ENCODE results near the gene SLC45A3.

GRCh38 chr1:205642679-205643307, 37.5 kb downstream of the SLC45A3 start:
- TF ChIP-seq, protein P1, sequence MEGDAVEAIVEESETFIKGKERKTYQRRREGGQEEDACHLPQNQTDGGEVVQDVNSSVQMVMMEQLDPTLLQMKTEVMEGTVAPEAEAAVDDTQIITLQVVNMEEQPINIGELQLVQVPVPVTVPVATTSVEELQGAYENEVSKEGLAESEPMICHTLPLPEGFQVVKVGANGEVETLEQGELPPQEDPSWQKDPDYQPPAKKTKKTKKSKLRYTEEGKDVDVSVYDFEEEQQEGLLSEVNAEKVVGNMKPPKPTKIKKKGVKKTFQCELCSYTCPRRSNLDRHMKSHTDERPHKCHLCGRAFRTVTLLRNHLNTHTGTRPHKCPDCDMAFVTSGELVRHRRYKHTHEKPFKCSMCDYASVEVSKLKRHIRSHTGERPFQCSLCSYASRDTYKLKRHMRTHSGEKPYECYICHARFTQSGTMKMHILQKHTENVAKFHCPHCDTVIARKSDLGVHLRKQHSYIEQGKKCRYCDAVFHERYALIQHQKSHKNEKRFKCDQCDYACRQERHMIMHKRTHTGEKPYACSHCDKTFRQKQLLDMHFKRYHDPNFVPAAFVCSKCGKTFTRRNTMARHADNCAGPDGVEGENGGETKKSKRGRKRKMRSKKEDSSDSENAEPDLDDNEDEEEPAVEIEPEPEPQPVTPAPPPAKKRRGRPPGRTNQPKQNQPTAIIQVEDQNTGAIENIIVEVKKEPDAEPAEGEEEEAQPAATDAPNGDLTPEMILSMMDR (IDR thresholded peaks at IDR 0.05): no peak
- TF ChIP-seq POLR2A (IDR thresholded peaks at IDR 0.05): no peak

Measured in esophagus squamous epithelium (tissue), 4 donors.